SKM-1 (cell line): ENCODE data around the gene ZNF460.

Source experiments
- DNase-seq: peaks from one replicate; lab custom pipeline; 2025; ENCODE audit not compliant: unreplicated experiment; lab: John Stamatoyannopoulos, UW

ZNF460 gene

GRCh38 chr19:57338877-57339276 lies 58.6 kb downstream of the ZNF460 start:
- no peak for DNase-seq

DNA sequence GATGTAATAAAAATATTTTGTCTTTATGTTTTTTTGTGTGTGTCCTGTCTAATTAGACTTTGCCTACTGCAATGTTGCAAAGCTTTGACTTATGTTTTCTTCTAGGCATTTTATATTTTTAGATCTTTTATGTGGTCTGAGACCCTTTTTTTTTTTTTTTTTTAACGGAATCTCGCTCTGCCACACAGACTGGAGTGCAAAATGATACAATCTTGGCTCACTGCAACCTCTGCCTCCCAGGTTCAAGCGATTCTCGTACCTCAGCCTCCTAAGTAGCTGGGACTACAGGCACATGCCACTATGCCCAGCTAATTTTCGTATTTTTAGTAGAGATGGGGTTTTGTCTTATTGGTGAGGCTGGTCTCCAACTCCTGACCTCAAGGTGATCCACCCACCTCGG lies 62.3 kb downstream of the ZNF460 start:
- DNase-seq: no peak
